Activated CD4-positive, alpha-beta T cell treated with anti-CD3 and anti-CD28 coated beads, Interleukin-2, amount 10 ng/mL, durations not matched to agents 24 days and 14 days (primary cell): ENCODE data around the gene GATA5. TPM values are rescaled to one million over a fixed set of nuclear protein-coding genes. Genes with fewer than 3 reads are reported as not detected.

Source experiments
- DNase-seq: peaks from one replicate; pipeline ENCODE4 v3.0.0; 2022
- H3K27ac Mint-ChIP-seq: one replicate; pipeline ENCODE4 v1.8.0; 2022; ENCODE audit warnings: mild to moderate bottlenecking, mixed read lengths
- H3K27me3 Mint-ChIP-seq: one replicate; pipeline ENCODE4 v1.8.0; 2022; ENCODE audit warnings: mixed read lengths
- H3K36me3 Mint-ChIP-seq: one replicate; pipeline ENCODE4 v1.8.0; 2022; ENCODE audit warnings: low read depth, mild to moderate bottlenecking, mixed read lengths
- H3K4me1 Mint-ChIP-seq: one replicate; pipeline ENCODE4 v1.8.0; 2021; ENCODE audit warnings: mixed read lengths
- H3K4me3 Mint-ChIP-seq: one replicate; pipeline ENCODE4 v1.8.0; 2022; ENCODE audit warnings: mild to moderate bottlenecking, moderate library complexity, mixed read lengths
- H3K9me3 Mint-ChIP-seq: one replicate; pipeline ENCODE4 v1.8.0; 2021; ENCODE audit warnings: mixed read lengths
- intact Hi-C: fragments of 100-400 bp; cut with micrococcal nuclease; formaldehyde crosslinking; loops from one replicate; pipeline ENCODE4 v1.15.1; 2023
- total RNA-seq: library from RNA; stranded (reverse); gene quantifications from 2 replicates; pipeline ENCODE4 v1.2.3, GENCODE V29; 2022

Gene GATA5
- total RNA-seq, 1 donor from 2014 or later, result not detected

DNA sequence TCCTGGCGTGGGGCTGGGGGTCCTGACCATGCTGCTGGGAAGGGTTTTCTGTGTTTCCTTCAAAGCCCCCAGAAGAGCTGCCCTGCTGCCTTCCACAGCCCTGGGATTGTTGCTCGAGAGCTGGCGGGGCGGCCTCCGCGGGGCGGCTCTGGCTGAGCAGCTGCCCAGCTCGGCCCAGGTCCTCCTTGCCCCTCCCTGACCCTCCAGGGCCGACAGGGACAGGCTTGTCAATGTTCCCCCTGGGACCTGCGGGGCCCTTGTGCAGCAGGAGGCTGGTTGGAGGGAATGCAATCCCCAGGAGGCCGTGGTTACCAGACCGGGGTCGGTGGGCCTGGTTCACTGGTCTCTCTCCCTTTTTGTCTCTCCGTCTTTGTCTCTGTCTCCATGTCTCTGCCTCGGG is 19.9 kb downstream of the GATA5 start:
- H3K4me3 Mint-ChIP-seq, result no peak overlapping the region
- intact Hi-C loops, result no loop called here
- no peak for DNase-seq
- H3K27me3 Mint-ChIP-seq, result peaks cover 2% of the 10 kb centered on the region
- H3K9me3 Mint-ChIP-seq, result no peaks in the 10 kb centered on the region
- no peaks in the 10 kb centered on the region for H3K4me1 Mint-ChIP-seq
- no peak overlapping the region for H3K27ac Mint-ChIP-seq
- H3K36me3 Mint-ChIP-seq, result no peaks in the 10 kb centered on the region

DNA sequence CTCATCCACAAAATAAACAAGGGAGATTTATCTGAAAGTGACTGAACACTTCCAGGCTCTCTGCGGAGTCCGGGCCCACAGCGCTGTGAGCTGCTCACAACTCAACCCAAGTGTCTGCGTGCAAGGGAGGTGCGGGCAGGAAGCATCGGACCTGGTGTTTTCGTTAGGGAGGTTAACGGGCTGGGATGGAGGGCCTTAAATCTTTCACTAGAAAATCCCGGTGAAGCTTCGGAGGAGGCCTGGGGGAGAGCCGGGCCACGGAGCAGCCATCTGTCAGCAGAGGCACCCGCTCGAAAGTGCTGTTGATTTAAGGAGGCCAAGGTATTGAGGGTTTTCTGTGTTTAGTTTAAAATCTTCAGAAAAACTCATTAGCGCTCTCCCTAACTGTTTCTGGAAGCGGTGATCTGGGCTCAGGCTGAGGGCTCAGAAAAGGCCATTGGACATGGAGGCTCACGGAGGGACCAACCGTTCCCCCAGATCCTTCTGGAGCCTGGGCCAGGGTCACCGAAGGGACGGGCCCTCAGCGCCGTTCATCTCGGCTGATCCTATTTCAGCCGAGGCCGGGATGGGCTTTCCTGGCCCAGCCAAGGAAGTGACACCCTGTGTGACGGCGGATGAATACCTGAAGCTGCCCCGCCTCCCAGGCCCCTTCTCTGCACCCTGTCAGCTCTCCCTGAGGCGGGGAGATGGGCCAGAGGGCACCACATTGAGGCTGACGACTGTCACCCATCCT is 20.7 kb downstream of the GATA5 start:
- no peak overlapping the region for H3K4me3 Mint-ChIP-seq
- H3K36me3 Mint-ChIP-seq, result no peaks in the 10 kb centered on the region
- no peak for DNase-seq
- no peak overlapping the region for H3K27ac Mint-ChIP-seq
- H3K4me1 Mint-ChIP-seq, result no peaks in the 10 kb centered on the region
- peaks cover 2% of the 10 kb centered on the region for H3K27me3 Mint-ChIP-seq
- intact Hi-C loops, result no loop called here
- no peaks in the 10 kb centered on the region for H3K9me3 Mint-ChIP-seq

DNA sequence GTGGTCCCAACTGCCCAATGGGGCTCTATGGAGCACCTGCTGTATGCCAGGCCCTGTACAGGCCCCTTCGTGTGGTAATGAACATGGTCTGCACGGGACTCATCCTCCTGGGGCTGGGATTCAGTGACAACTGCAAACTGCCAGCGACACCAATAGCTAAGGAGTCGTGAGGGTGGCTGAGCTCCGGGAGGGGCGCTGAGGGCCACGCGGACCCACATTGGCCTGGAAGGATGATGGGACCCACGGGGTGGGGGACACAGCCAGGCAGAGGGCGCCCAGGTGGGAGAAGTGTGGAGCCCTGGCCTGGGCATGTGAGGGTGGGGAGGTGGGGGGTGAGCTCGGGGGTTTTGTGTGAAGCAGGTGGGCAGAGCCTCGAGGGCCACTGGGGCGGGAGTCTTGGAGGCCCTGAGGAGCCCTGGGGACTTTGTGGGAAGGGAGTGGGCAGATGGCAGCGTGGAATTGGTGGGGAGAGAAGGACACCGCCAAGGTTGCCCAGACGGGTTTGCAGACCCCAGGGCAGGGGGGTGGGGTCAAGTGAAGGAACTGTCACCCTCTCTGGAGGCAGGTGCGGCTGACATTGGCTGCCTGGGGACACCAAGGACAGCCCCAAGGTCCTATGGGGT is 22.5 kb downstream of the GATA5 start:
- Mint-ChIP-seq H3K27ac (no peak overlapping the region), H3K4me3 (no peak overlapping the region), H3K27me3 (peaks cover 2% of the 10 kb centered on the region), H3K4me1 (no peaks in the 10 kb centered on the region), H3K9me3 (no peaks in the 10 kb centered on the region), H3K36me3 (no peaks in the 10 kb centered on the region)
- no peak for DNase-seq
- intact Hi-C loops, result no loop called here

GRCh38 chr20:62452475-62453095 is 23.2 kb downstream of the GATA5 start:
- no peaks in the 10 kb centered on the region for H3K9me3 Mint-ChIP-seq
- H3K27me3 Mint-ChIP-seq, result peaks cover 2% of the 10 kb centered on the region
- H3K36me3 Mint-ChIP-seq, result no peaks in the 10 kb centered on the region
- H3K27ac Mint-ChIP-seq, result no peak overlapping the region
- intact Hi-C loops, result no loop called here
- no peaks in the 10 kb centered on the region for H3K4me1 Mint-ChIP-seq
- no peak overlapping the region for H3K4me3 Mint-ChIP-seq
- no peak for DNase-seq

DNA sequence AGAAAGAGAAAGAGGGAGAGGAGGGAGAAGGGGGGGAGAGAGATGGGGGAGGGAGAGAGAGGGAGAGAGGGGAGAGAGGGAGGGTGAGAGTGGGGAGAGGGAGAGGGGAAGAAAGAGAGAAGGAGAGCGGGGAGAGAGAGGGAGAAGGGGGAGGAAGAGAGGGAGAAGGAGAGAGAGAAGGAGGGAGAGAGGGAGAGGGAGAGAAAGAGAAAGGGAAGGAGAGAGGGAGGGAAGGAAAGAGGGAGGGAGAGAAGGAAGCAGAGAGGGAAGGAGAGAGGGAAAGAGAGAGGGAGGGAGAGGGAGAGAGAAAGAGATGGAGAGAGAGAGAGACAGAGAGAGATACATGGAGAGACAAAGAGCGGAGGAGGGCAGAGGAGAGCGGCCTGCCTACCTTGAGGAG is 23.8 kb downstream of the GATA5 start:
- H3K36me3 Mint-ChIP-seq, result no peaks in the 10 kb centered on the region
- intact Hi-C loops, result no loop called here
- no peak overlapping the region for H3K4me3 Mint-ChIP-seq
- no peak overlapping the region for H3K27ac Mint-ChIP-seq
- no peaks in the 10 kb centered on the region for H3K4me1 Mint-ChIP-seq
- no peaks in the 10 kb centered on the region for H3K9me3 Mint-ChIP-seq
- no peak for DNase-seq
- peaks cover 2% of the 10 kb centered on the region for H3K27me3 Mint-ChIP-seq

- intact Hi-C loops, result no loop called here
- Mint-ChIP-seq H3K9me3 (no peaks in the 10 kb centered on the region), H3K27me3 (peaks cover 2% of the 10 kb centered on the region), H3K4me3 (no peak overlapping the region), H3K4me1 (no peaks in the 10 kb centered on the region), H3K36me3 (no peaks in the 10 kb centered on the region), H3K27ac (no peak overlapping the region)
- DNase-seq, result no peak
Measured at GRCh38 chr20:62451156-62451767, 24.5 kb downstream of the GATA5 start.

DNA sequence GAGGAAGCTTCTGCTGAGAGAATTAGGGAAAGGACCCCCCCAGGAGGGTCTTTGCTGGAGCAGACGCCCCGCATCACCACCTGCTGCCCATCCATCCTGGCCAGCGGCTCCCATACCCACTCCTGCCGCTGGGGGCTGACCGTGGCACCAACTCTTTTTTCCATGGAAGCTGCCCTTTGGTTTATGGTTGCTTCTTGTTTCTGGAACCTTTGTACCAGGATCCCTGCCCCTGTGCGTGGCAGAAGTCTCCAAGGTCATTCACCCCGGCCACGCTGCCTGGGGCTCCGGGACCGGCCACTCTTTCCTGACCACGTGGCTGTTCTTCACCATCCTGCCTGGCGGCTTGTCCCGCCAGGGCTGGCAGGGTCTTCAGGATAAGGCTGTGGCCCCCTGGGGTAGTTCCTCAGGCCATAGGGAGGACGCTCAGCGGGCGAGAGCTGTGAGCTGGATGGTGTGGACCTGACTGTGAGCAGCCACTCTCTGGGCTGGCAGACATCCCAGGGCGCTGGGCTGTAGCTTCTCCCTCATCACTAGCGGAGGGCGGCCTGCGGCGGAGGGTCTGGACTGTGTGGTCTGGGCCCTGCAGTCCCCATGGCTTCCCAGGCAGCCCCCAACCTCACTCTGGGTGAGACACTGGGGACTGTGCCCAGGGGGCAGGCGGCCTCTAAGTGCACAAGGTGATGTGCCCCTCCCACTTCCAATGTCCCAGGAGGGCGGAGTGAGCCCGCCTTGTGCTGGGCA is 25.7 kb downstream of the GATA5 start:
- Mint-ChIP-seq H3K27me3 (no peaks in the 10 kb centered on the region), H3K27ac (no peak overlapping the region), H3K9me3 (no peaks in the 10 kb centered on the region), H3K4me1 (no peaks in the 10 kb centered on the region), H3K36me3 (no peaks in the 10 kb centered on the region), H3K4me3 (no peak overlapping the region)
- intact Hi-C loops, result no loop called here
- DNase-seq, result no peak

DNA sequence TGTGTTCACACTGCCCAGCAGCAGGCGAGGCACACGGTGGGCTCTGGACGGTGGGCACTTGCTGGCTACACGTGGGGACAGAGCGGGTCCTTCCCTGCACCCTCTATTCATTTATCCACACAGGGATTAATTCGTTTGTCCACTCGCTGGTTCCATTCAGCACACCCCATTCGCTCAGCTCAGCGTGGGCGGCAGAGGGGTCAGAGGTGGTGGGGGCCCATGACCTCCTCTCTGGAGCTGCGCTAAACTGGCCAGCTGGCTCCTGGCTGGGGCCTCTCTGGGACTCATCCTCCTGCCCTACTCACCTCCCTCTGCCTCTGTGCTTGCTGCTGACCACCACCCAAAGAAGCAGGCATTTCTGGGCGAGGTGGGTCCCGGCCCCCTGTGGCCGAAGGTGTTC is 27.0 kb downstream of the GATA5 start:
- H3K27me3 Mint-ChIP-seq, result no peaks in the 10 kb centered on the region
- H3K27ac Mint-ChIP-seq, result no peak overlapping the region

GRCh38 chr20:62448038-62448437 is 27.8 kb downstream of the GATA5 start:
- no peak overlapping the region for H3K4me3 Mint-ChIP-seq
- no peaks in the 10 kb centered on the region for H3K36me3 Mint-ChIP-seq
- no peak for DNase-seq
- intact Hi-C loops, result no loop called here
- no peaks in the 10 kb centered on the region for H3K4me1 Mint-ChIP-seq
- no peaks in the 10 kb centered on the region for H3K9me3 Mint-ChIP-seq
- no peak overlapping the region for H3K27ac Mint-ChIP-seq
- H3K27me3 Mint-ChIP-seq, result no peaks in the 10 kb centered on the region

More for the DNA sequence above, 27.0 kb downstream of the GATA5 start:
- intact Hi-C loops, result no loop called here
- Mint-ChIP-seq H3K36me3 (no peaks in the 10 kb centered on the region), H3K9me3 (no peaks in the 10 kb centered on the region), H3K4me3 (no peak overlapping the region), H3K4me1 (no peaks in the 10 kb centered on the region)
- DNase-seq, result no peak

- no peak overlapping the region for H3K4me3 Mint-ChIP-seq
- no peaks in the 10 kb centered on the region for H3K9me3 Mint-ChIP-seq
- no peaks in the 10 kb centered on the region for H3K4me1 Mint-ChIP-seq
- H3K27me3 Mint-ChIP-seq, result no peaks in the 10 kb centered on the region
- no peak for DNase-seq
- no peak overlapping the region for H3K27ac Mint-ChIP-seq
- intact Hi-C loops, result no loop called here
- H3K36me3 Mint-ChIP-seq, result no peaks in the 10 kb centered on the region
Measured at GRCh38 chr20:62446888-62447869, 28.6 kb downstream of the GATA5 start.

GRCh38 chr20:62446481-62446880 is 29.3 kb downstream of the GATA5 start:
- Mint-ChIP-seq H3K4me1 (no peaks in the 10 kb centered on the region), H3K27me3 (no peaks in the 10 kb centered on the region), H3K27ac (no peak overlapping the region), H3K9me3 (no peaks in the 10 kb centered on the region), H3K36me3 (no peaks in the 10 kb centered on the region), H3K4me3 (no peak overlapping the region)
- DNase-seq, result no peak
- intact Hi-C loops, result no loop called here

DNA sequence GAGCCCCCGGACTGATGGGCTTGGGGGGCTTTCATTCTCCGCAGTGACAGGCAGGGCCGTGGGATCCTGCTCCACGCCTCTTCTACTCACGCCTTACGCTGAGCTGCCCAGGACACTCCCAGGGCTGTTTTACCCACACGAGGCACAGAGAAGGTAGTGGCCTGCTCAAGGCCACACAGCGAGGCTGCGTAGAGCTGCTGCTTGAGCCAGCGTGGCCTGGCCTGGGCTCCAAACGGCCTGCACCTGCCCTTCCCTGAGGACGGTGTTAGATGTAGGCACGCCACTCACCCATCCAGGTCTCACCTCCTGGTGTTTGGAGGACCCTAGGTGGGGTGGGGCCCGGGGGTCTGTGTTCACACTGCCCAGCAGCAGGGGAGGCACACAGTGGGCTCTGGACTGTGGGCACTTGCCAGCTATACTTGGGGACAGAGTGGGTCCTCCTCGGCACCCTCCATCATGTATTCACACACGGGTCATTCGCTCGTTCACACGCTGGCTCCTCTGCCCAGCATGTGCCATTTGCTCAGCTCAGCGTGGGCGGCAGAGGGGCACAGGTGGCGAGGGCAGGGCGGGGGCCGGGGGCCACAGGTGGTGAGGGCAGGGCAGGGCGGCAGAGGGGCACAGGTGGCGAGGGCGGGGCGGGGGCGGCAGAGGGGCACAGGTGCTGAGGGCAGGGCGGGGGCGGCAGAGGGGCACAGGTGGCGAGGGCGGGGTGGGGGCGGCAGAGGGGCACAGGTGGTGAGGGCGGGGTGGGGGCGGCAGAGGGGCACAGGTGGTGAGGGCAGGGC is 30.0 kb downstream of the GATA5 start:
- H3K27me3 Mint-ChIP-seq, result no peaks in the 10 kb centered on the region
- DNase-seq, result no peak
- no peaks in the 10 kb centered on the region for H3K4me1 Mint-ChIP-seq
- no peaks in the 10 kb centered on the region for H3K36me3 Mint-ChIP-seq
- intact Hi-C loops, result no loop called here
- no peak overlapping the region for H3K27ac Mint-ChIP-seq
- no peak overlapping the region for H3K4me3 Mint-ChIP-seq
- H3K9me3 Mint-ChIP-seq, result no peaks in the 10 kb centered on the region
